KMS-11 (cell line): ENCODE data around the gene CBL.

ENCODE experiments used
- H2AFZ ChIP-seq: fragments of 200-600 bp; sonication (generic); 2 replicates; pipeline ENCODE4 v1.6.1; 2016; ENCODE audit warnings: antibody characterized with exemption, mixed run types, low read depth
- H3K27ac ChIP-seq: fragments of 200-600 bp; sonication (generic); 2 replicates; pipeline ENCODE4 v1.6.1; 2016; ENCODE audit warnings: mild to moderate bottlenecking, mixed run types
- H3K27me3 ChIP-seq: fragments of 200-600 bp; sonication (generic); 2 replicates; pipeline ENCODE4 v1.6.1; 2017; ENCODE audit warnings: mild to moderate bottlenecking, low read depth, mixed run types, moderate library complexity; ENCODE audit not compliant: insufficient read depth
- H3K36me3 ChIP-seq: fragments of 200-600 bp; sonication (generic); 2 replicates; pipeline ENCODE4 v1.6.1; 2017; ENCODE audit warnings: mild to moderate bottlenecking, mixed run types; ENCODE audit not compliant: insufficient read depth
- H3K4me1 ChIP-seq: fragments of 200-600 bp; sonication (generic); 2 replicates; pipeline ENCODE4 v1.6.1; 2016; ENCODE audit warnings: mild to moderate bottlenecking, low read depth, mixed run types; ENCODE audit not compliant: poor library complexity, severe bottlenecking
- H3K4me2 ChIP-seq: fragments of 200-600 bp; sonication (generic); 2 replicates; pipeline ENCODE4 v1.7.0; 2016; ENCODE audit warnings: mild to moderate bottlenecking, mixed run types
- H3K4me3 ChIP-seq: fragments of 200-600 bp; sonication (generic); IDR thresholded peaks from 2 replicates; pipeline ENCODE4 v1.6.1; 2017; ENCODE audit warnings: low read depth, low read length, mixed read lengths; ENCODE audit not compliant: insufficient read depth
- H3K79me2 ChIP-seq: fragments of 200-600 bp; sonication (generic); 2 replicates; pipeline ENCODE4 v1.6.1; 2016; ENCODE audit warnings: low read depth, mixed run types; ENCODE audit not compliant: insufficient read depth
- H3K9ac ChIP-seq: fragments of 200-600 bp; sonication (generic); 2 replicates; pipeline ENCODE4 v1.6.1; 2016; ENCODE audit warnings: mild to moderate bottlenecking, mixed run types
- H4K20me1 ChIP-seq: fragments of 200-600 bp; sonication (generic); 2 replicates; pipeline ENCODE4 v1.6.1; 2016; ENCODE audit warnings: mild to moderate bottlenecking, mixed run types; ENCODE audit not compliant: insufficient read depth
- TF ChIP-seq, protein P1 (sequence below): fragments of 200-600 bp; sonication (generic); conservative IDR thresholded peaks from 2 replicates; pipeline ENCODE4 v1.6.1; 2017; ENCODE audit warnings: low read depth, mild to moderate bottlenecking, antibody characterized with exemption, low read length, moderate library complexity, mixed read lengths

The CBL gene

GRCh38 chr11:119175493-119176077, 30.6 kb upstream of the CBL start:
- H3K4me2 ChIP-seq, result no peak overlapping the region
- no peaks in the 10 kb centered on the region for H3K27me3 ChIP-seq
- H3K4me1 ChIP-seq, result no peaks in the 10 kb centered on the region
- H3K79me2 ChIP-seq, result no peaks in the 10 kb centered on the region
- H3K4me3 ChIP-seq, result no peak overlapping the region
- TF ChIP-seq, protein P1, sequence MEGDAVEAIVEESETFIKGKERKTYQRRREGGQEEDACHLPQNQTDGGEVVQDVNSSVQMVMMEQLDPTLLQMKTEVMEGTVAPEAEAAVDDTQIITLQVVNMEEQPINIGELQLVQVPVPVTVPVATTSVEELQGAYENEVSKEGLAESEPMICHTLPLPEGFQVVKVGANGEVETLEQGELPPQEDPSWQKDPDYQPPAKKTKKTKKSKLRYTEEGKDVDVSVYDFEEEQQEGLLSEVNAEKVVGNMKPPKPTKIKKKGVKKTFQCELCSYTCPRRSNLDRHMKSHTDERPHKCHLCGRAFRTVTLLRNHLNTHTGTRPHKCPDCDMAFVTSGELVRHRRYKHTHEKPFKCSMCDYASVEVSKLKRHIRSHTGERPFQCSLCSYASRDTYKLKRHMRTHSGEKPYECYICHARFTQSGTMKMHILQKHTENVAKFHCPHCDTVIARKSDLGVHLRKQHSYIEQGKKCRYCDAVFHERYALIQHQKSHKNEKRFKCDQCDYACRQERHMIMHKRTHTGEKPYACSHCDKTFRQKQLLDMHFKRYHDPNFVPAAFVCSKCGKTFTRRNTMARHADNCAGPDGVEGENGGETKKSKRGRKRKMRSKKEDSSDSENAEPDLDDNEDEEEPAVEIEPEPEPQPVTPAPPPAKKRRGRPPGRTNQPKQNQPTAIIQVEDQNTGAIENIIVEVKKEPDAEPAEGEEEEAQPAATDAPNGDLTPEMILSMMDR, result no peak
- H2AFZ ChIP-seq, result no peak overlapping the region
- no peak overlapping the region for H3K27ac ChIP-seq
- H3K9ac ChIP-seq, result no peak overlapping the region
- no peaks in the 10 kb centered on the region for H4K20me1 ChIP-seq
- no peaks in the 10 kb centered on the region for H3K36me3 ChIP-seq

DNA sequence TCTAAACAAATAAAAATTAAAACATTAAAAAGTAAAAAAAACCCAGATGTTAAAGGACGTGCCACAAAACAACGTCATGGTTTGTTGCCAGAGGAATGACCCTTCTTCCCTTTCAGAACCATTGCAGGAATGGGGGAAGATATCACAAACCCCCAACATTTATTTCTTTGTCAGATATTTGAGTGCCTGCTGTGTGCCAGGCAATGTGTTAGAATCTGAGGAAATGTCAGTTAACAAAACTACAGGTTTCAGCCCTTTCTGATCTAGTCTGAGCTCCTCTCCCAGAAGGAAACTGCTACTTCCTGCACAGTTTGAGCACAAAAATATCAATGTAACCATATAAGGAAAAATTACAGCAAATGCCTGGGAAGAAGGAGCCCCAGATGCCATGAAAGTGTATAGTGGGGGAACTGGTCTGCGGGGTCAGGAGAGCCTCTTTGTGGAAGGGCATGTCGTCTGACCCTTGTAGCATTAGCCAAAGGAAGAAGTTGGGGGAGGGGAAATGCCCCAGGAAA, 27.9 kb upstream of the CBL start:
- H3K36me3 ChIP-seq, result no peaks in the 10 kb centered on the region
- no peaks in the 10 kb centered on the region for H3K4me1 ChIP-seq
- no peak overlapping the region for H3K4me3 ChIP-seq
- no peak overlapping the region for H2AFZ ChIP-seq
- H4K20me1 ChIP-seq, result no peaks in the 10 kb centered on the region
- no peaks in the 10 kb centered on the region for H3K27me3 ChIP-seq
- no peak overlapping the region for H3K9ac ChIP-seq
- TF ChIP-seq, protein P1, result no peak
- H3K4me2 ChIP-seq, result no peak overlapping the region
- H3K79me2 ChIP-seq, result no peaks in the 10 kb centered on the region
- no peak overlapping the region for H3K27ac ChIP-seq

DNA sequence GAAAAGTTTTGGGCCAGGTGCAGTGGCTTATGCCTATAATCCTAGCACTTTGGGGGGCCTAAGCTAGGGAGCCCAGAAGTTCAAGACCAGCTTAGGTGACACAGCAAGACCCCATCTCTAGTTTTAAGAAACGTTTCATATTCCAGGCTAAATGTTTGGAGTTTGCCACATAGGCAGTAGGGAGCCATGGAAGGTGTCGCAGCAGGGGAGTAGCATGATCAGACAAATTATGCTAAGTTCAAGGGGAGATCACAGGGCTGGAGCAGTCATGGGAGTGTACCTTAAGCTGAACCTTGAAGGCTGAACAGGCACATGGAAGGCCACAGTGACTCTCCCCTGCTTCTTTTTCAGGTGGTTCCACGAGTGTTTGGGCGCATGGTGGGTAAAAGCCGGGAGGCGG, 26.8 kb upstream of the CBL start:
- H3K27me3 ChIP-seq, result no peaks in the 10 kb centered on the region
- TF ChIP-seq, protein P1, result no peak
- no peak overlapping the region for H3K4me3 ChIP-seq
- no peak overlapping the region for H3K27ac ChIP-seq
- H3K36me3 ChIP-seq, result no peaks in the 10 kb centered on the region
- H3K79me2 ChIP-seq, result no peaks in the 10 kb centered on the region
- H2AFZ ChIP-seq, result no peak overlapping the region
- H3K4me2 ChIP-seq, result no peak overlapping the region
- no peaks in the 10 kb centered on the region for H3K4me1 ChIP-seq
- no peak overlapping the region for H3K9ac ChIP-seq
- no peaks in the 10 kb centered on the region for H4K20me1 ChIP-seq

DNA sequence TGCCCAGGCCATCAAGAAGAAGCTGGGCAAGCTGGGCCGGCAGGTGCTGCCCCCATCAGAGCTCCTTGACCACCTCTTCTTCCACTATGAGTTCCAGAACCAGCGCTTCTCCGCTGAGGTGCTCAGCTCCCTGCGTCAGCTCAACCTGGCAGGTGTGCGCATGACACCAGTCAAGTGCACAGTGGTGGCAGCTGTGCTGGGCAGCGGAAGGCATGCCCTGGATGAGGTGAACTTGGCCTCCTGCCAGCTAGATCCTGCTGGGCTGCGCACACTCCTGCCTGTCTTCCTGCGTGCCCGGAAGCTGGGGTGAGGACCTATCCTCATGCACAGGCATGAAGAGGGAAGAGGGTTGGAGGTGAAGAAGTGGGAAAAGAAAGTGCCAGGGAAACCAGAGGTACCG, 26.2 kb upstream of the CBL start:
- TF ChIP-seq, protein P1, result no peak
- Histone ChIP-seq H2AFZ (no peak overlapping the region), H3K9ac (no peak overlapping the region), H3K36me3 (no peaks in the 10 kb centered on the region), H3K79me2 (no peaks in the 10 kb centered on the region), H4K20me1 (no peaks in the 10 kb centered on the region), H3K27ac (no peak overlapping the region), H3K27me3 (no peaks in the 10 kb centered on the region), H3K4me2 (no peak overlapping the region), H3K4me1 (no peaks in the 10 kb centered on the region), H3K4me3 (no peak overlapping the region)
